Stomach smooth muscle (tissue), 2 donors: ENCODE results near the gene UBASH3A.

Source experiments
- H3K27ac ChIP-seq: one replicate; pipeline ENCODE4 v1.7.0; 2013; ENCODE audit warnings: mild to moderate bottlenecking, low read length, inconsistent platforms
- H3K27me3 ChIP-seq, 2 donors: one replicate each; pipeline ENCODE4 v1.7.0; 2013; ENCODE audit warnings: low read length in 2 of 2; ENCODE audit not compliant: insufficient read depth in 2 of 2, control insufficient read depth in 1 of 2
- H3K36me3 ChIP-seq, 2 donors: one replicate each; pipeline ENCODE4 v1.7.0; 2013; ENCODE audit warnings: low read length in 2 of 2; ENCODE audit not compliant: control insufficient read depth in 2 of 2, insufficient read depth in 2 of 2
- H3K4me1 ChIP-seq: one replicate; pipeline ENCODE4 v1.7.0; 2013; ENCODE audit warnings: low read length; ENCODE audit not compliant: control insufficient read depth, insufficient read depth
- H3K4me3 ChIP-seq, 2 donors: one replicate each; pipeline ENCODE4 v1.7.0; 2013; ENCODE audit warnings: low read length in 2 of 2
- H3K9ac ChIP-seq, 2 donors: one replicate each; pipeline ENCODE4 v1.7.0; 2013; ENCODE audit warnings: low read length in 2 of 2, mild to moderate bottlenecking in 1 of 2
- H3K9me3 ChIP-seq, 2 donors: one replicate each; pipeline ENCODE4 v1.7.0; 2013; ENCODE audit warnings: low read length in 2 of 2; ENCODE audit not compliant: control insufficient read depth in 2 of 2
- donor health status: healthy.
- donor health status: Pancreatic carcinoma.

The UBASH3A gene

GRCh38 chr21:42459546-42460215 is 56.0 kb downstream of the UBASH3A start:
- Histone ChIP-seq H3K27ac (no peak overlapping the region), H3K36me3 (no peaks in the 10 kb centered on the region), H3K4me3 (no peak overlapping the region), H3K9ac (no peak overlapping the region), H3K9me3 (no peaks in the 10 kb centered on the region), H3K27me3 (peaks cover 3% of the 10 kb centered on the region in 2 donors), H3K4me1 (no peaks in the 10 kb centered on the region)

- H3K36me3 ChIP-seq: no peaks in the 10 kb centered on the region
- H3K4me1 ChIP-seq: no peaks in the 10 kb centered on the region
- H3K9me3 ChIP-seq: no peaks in the 10 kb centered on the region
- peaks cover under 1 to 3% of the 10 kb centered on the region in 2 donors for H3K27me3 ChIP-seq
- no peak overlapping the region for H3K27ac ChIP-seq
- no peak overlapping the region for H3K4me3 ChIP-seq
- H3K9ac ChIP-seq: no peak overlapping the region
These were observed 56.9 kb downstream of the UBASH3A start for GRCh38 chr21:42460391-42461184.

- no peak overlapping the region for H3K9ac ChIP-seq
- H3K27ac ChIP-seq: no peak overlapping the region
These were observed 57.5 kb downstream of the UBASH3A start for GRCh38 chr21:42461185-42461520.

GRCh38 chr21:42461881-42462877 is 58.5 kb downstream of the UBASH3A start:
- peaks cover 0 to 3% of the 10 kb centered on the region in 2 donors for H3K27me3 ChIP-seq
- no peaks in the 10 kb centered on the region for H3K36me3 ChIP-seq
- no peak overlapping the region for H3K27ac ChIP-seq
- H3K9ac ChIP-seq: no peak overlapping the region
- H3K9me3 ChIP-seq: no peaks in the 10 kb centered on the region
- no peaks in the 10 kb centered on the region for H3K4me1 ChIP-seq
- H3K4me3 ChIP-seq: no peak overlapping the region

More at GRCh38 chr21:42461185-42461520, 57.5 kb downstream of the UBASH3A start:
- Histone ChIP-seq H3K27me3 (peaks cover 0 to 3% of the 10 kb centered on the region in 2 donors), H3K36me3 (no peaks in the 10 kb centered on the region), H3K4me1 (no peaks in the 10 kb centered on the region), H3K9me3 (no peaks in the 10 kb centered on the region), H3K4me3 (no peak overlapping the region)

- Histone ChIP-seq H3K9me3 (no peaks in the 10 kb centered on the region), H3K27me3 (no peaks in the 10 kb centered on the region), H3K36me3 (no peaks in the 10 kb centered on the region), H3K9ac (no peak overlapping the region), H3K27ac (no peak overlapping the region), H3K4me3 (no peak overlapping the region), H3K4me1 (no peaks in the 10 kb centered on the region)
These were observed 60.3 kb downstream of the UBASH3A start for GRCh38 chr21:42463861-42464515.

GRCh38 chr21:42465008-42465802 is 61.5 kb downstream of the UBASH3A start:
- Histone ChIP-seq H3K9ac (no peak overlapping the region), H3K36me3 (no peaks in the 10 kb centered on the region), H3K4me1 (no peaks in the 10 kb centered on the region), H3K27me3 (no peaks in the 10 kb centered on the region), H3K9me3 (no peaks in the 10 kb centered on the region), H3K27ac (no peak overlapping the region), H3K4me3 (no peak overlapping the region)

GRCh38 chr21:42465803-42466127 is 62.1 kb downstream of the UBASH3A start:
- Histone ChIP-seq H3K4me1 (no peaks in the 10 kb centered on the region), H3K27ac (no peak overlapping the region), H3K4me3 (no peak overlapping the region), H3K36me3 (no peaks in the 10 kb centered on the region), H3K9ac (no peak overlapping the region), H3K9me3 (no peaks in the 10 kb centered on the region), H3K27me3 (no peaks in the 10 kb centered on the region)

- no peak overlapping the region for H3K27ac ChIP-seq
- no peak overlapping the region for H3K9ac ChIP-seq
- no peaks in the 10 kb centered on the region for H3K4me1 ChIP-seq
- no peaks in the 10 kb centered on the region for H3K9me3 ChIP-seq
- no peak overlapping the region for H3K4me3 ChIP-seq
- H3K36me3 ChIP-seq: no peaks in the 10 kb centered on the region
- no peaks in the 10 kb centered on the region for H3K27me3 ChIP-seq
These were observed 63.0 kb downstream of the UBASH3A start for GRCh38 chr21:42466700-42467099.

- Histone ChIP-seq H3K36me3 (no peaks in the 10 kb centered on the region), H3K9me3 (no peaks in the 10 kb centered on the region), H3K27me3 (no peaks in the 10 kb centered on the region), H3K4me1 (no peaks in the 10 kb centered on the region), H3K9ac (no peak overlapping the region), H3K27ac (no peak overlapping the region), H3K4me3 (peak overlapping the region; percentile 16 to 40)
These were observed 63.7 kb downstream of the UBASH3A start for GRCh38 chr21:42467140-42467983.
